Measurements from ENCODE around the gene MED20. TPM values are rescaled to one million over a fixed set of nuclear protein-coding genes. Genes with fewer than 3 reads are reported as not detected.
A peak's percentile ranks its signal among the peaks of the same experiment; 100 is the strongest.

Gene MED20
- total RNA-seq, 1 experiment from 2014 or later: 28.5 TPM

DNA sequence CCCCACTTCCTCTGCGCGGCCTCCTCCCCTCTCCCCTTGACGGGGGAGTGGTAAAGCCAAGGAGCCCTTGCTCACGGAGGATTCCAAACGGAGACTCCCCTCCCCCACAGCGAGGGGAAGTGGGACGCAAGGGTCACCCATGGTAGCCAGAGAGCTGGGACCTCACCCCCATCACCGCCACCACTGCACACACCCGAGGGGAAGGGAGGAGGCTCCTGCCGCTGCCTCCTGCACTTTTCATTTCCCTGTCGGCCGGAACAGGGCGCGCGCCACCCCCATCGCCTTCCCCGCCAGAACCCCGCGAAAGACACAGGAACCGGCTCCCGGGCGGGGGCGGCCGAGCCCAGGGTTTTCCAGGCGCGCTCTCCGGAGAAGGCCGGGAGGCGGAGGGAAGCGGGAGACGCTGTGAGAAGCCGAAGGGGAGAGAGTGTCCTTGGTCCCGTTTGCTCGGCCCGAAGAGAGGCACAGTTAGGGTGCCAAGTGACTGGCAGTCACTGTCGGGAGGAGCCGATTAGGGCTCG, 19.9 kb upstream of the MED20 start:
- Histone ChIP-seq H4K20me1 (ENCODE audit: low read length) (0 out of 2 replicates have a peak, but pooled peaks cover 3% of the 10 kb centered on the region), H3K4me3 (ENCODE audit: low read length) (peak overlapping the region; percentile 87), H3K4me2 (ENCODE audit: low read length) (peak overlapping the region; percentile 92), H3K79me2 (ENCODE audit: low read length) (peaks cover 35% of the 10 kb centered on the region), H3F3A (ENCODE audit: low read length, unreplicated experiment) (no peaks in the 10 kb centered on the region), H3K27ac (ENCODE audit: low read length) (no peak overlapping the region), H3K27me3 (ENCODE audit: low read length) (no peaks in the 10 kb centered on the region), H3K4me1 (ENCODE audit: insufficient read depth, low read length) (peaks cover 33% of the 10 kb centered on the region), H3K36me3 (ENCODE audit: low read depth, low read length) (peaks cover 8% of the 10 kb centered on the region; the same call in 1 of the 2 replicates), H3K9me3 (ENCODE audit: low read length) (no peaks in the 10 kb centered on the region), H3K9me2 (replicated peaks; ENCODE audit: low read length) (no peaks in the 10 kb centered on the region), H3K9ac (ENCODE audit: low read length) (peak overlapping the region; percentile 64), H2AFZ (ENCODE audit: low read length) (peak overlapping the region; percentile 84)
- intact Hi-C loops (cut with micrococcal nuclease): no loop called here
- POLR2A ChIA-PET (ENCODE audit: unreplicated experiment): interaction anchor here (0.6 kb wide), 1 partner anchor 631 kb away, joined by 4 read pairs; no protein-coding TSS in a partner anchor
- ATAC-seq (peak; percentile 6), DNase-seq (peak; percentile 13)
- BruUV-seq (replicated peaks): no TSS peak
- TF ChIP-seq EZH2 (IDR thresholded peaks at IDR 0.05; ENCODE audit: low read length, unreplicated experiment) (no peak), EZH2phosphoT487 (IDR thresholded peaks at IDR 0.05; ENCODE audit: borderline replicate concordance, low read length) (no peak)
- TF ChIP-seq, protein P1, sequence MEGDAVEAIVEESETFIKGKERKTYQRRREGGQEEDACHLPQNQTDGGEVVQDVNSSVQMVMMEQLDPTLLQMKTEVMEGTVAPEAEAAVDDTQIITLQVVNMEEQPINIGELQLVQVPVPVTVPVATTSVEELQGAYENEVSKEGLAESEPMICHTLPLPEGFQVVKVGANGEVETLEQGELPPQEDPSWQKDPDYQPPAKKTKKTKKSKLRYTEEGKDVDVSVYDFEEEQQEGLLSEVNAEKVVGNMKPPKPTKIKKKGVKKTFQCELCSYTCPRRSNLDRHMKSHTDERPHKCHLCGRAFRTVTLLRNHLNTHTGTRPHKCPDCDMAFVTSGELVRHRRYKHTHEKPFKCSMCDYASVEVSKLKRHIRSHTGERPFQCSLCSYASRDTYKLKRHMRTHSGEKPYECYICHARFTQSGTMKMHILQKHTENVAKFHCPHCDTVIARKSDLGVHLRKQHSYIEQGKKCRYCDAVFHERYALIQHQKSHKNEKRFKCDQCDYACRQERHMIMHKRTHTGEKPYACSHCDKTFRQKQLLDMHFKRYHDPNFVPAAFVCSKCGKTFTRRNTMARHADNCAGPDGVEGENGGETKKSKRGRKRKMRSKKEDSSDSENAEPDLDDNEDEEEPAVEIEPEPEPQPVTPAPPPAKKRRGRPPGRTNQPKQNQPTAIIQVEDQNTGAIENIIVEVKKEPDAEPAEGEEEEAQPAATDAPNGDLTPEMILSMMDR (conservative IDR thresholded peaks at IDR 0.05; ENCODE audit: low read depth, low read length): no peak
- CTCF ChIA-PET: interaction anchor here (1.0 kb wide), 1 partner anchor 20 kb away, joined by 4 read pairs; the partner anchor contains the start of genes BYSL and MED20

DNA sequence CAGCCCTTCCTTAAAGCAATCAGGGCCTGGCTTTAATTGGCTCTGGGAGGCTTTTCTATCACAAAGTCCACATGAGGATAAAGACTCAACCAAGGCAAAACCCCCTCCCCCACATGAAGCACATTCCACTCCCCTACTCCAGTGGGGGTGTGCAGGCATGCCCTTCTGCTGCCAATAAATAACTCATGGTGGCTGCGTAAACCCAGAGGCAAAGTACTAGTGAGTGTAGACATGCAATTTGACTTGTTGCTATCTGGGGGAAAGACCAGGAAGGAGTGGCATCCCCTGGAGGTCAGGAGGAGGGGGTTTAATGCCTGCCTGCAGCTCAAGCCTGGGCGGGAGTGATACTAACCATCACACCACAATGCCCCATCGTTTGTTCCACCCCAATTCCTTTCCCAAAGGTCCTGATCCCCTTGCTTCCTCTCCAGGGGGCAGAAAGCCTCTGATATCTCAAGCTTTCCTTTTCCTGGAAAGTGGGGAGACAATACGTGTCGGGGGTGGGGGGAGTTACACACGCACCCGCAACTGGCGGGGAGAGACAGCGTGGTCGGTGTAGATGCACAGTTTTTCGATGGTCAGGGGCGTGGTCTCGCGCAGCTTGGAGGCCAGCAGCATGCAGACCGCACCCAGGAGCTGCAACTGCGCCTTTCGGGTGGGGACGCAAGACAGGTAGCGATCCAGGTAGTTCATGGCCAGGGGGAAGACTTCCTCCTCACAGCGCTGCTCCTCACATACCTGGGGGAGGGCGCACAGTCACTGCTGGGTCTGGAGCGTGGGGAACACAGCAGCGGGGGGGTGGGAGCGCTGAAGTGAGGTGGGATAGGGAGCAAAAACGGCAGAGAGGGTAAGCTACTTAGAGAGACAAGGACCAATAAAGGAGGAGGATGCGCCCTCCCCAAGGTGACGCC, 19.2 kb upstream of the MED20 start:
- ATAC-seq: no peak

More for the DNA sequence above, 19.2 kb upstream of the MED20 start:
- CTCF ChIA-PET: no interaction called here
- Histone ChIP-seq H3K9ac (ENCODE audit: low read length) (peak overlapping the region; percentile 64), H3K4me2 (ENCODE audit: low read length) (peak overlapping the region; percentile 92), H3K4me1 (ENCODE audit: insufficient read depth, low read length) (peaks cover 33% of the 10 kb centered on the region), H3K27me3 (ENCODE audit: low read length) (no peaks in the 10 kb centered on the region), H3K4me3 (ENCODE audit: low read length) (peak overlapping the region; percentile 87), H3K79me2 (ENCODE audit: low read length) (peaks cover 35% of the 10 kb centered on the region), H4K20me1 (ENCODE audit: low read length) (0 out of 2 replicates have a peak, but pooled peaks cover 3% of the 10 kb centered on the region), H3F3A (ENCODE audit: low read length, unreplicated experiment) (no peaks in the 10 kb centered on the region), H3K36me3 (ENCODE audit: low read depth, low read length) (peaks cover 10% of the 10 kb centered on the region; the same call in 1 of the 2 replicates), H3K9me2 (replicated peaks; ENCODE audit: low read length) (no peaks in the 10 kb centered on the region), H2AFZ (ENCODE audit: low read length) (peak overlapping the region; percentile 84), H3K9me3 (ENCODE audit: low read length) (no peaks in the 10 kb centered on the region), H3K27ac (ENCODE audit: low read length) (no peak overlapping the region)
- TF ChIP-seq, protein P1 (conservative IDR thresholded peaks at IDR 0.05; ENCODE audit: low read depth, low read length): no peak
- TF ChIP-seq EZH2phosphoT487 (IDR thresholded peaks at IDR 0.05; ENCODE audit: borderline replicate concordance, low read length) (no peak), EZH2 (IDR thresholded peaks at IDR 0.05; ENCODE audit: low read length, unreplicated experiment) (no peak)
- intact Hi-C loops (cut with micrococcal nuclease): loop anchor here (5.0 kb wide), 1 partner anchor 153 kb away; the partner anchor contains the start of gene TOMM6
- BruUV-seq (replicated peaks): no TSS peak
- POLR2A ChIA-PET (ENCODE audit: unreplicated experiment): no interaction called here
- DNase-seq: peak; percentile 36

Measured in PC-3 (cell line).